ENCODE measurements around the gene TNFSF15. TPM values are rescaled to one million over a fixed set of nuclear protein-coding genes. Genes with fewer than 3 reads are reported as not detected.

TNFSF15 gene
- total and polyA plus RNA-seq, 2 of the 4 experiments (the other 2 are of a cell fraction), result 0.03 to 0.18 TPM

DNA sequence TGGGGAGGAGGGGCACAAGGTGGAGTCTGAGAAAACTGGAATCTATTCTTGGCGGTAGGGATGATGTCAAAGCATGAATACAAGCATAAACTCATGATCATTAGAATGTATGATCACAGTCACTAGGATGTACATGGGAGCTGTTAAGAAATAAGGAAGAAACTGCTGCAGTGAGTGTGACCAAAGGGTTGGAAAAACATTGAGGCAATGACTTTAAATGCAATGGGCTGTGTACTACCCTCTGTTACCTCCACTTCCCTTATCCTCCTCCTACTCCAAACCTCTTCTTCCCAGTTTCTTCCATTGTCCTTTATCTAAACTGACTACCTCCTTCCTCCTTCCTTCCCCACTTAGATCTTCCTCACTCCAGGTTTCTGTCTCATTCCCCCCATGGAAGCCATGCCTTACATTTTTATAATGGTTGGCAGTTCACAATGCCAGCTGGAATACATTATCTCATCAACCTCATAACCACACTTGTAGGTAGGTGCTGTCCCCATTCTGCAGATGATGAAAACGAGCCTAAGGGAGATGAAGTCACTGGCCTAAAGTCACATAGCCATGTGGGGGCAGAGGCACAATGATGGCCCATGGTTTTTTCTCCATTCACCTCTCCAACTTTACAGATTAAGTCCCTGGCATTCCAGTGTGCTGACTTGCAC, 21.9 kb upstream of the TNFSF15 start:
- DNase-seq, result no peak
- no peak overlapping the region for H2BK20ac ChIP-seq (ENCODE audit: low read depth, low read length)
- peaks cover 2% of the 10 kb centered on the region; the same call in 1 of the 2 replicates for H3K4me1 ChIP-seq (ENCODE audit: control insufficient read depth, insufficient read depth, low read length)
- no peak overlapping the region for H2AFZ ChIP-seq (replicated peaks; ENCODE audit: low read length, poor library complexity)
- TF ChIP-seq BHLHE40 (IDR thresholded peaks at IDR 0.05; ENCODE audit: low read depth, low read length) (no peak), CEBPB (IDR thresholded peaks at IDR 0.05; ENCODE audit: low read depth, low read length) (no peak), RFX5 (IDR thresholded peaks at IDR 0.05; ENCODE audit: low read depth, low read length) (no peak), MAFK (IDR thresholded peaks at IDR 0.05; ENCODE audit: low read depth, low read length) (no peak), SMC3 (IDR thresholded peaks at IDR 0.05; ENCODE audit: low read depth, low read length) (no peak), CHD1 (IDR thresholded peaks at IDR 0.05; ENCODE audit: low read depth, low read length) (no peak), MAZ (IDR thresholded peaks at IDR 0.05; ENCODE audit: borderline replicate concordance, low read depth, low read length) (no peak), MXI1 (IDR thresholded peaks at IDR 0.05; ENCODE audit: borderline replicate concordance, low read depth, low read length) (no peak), FOS (IDR thresholded peaks at IDR 0.05; ENCODE audit: low read depth, low read length) (no peak), POLR2A (IDR thresholded peaks at IDR 0.05; ENCODE audit: low read depth, low read length) (no peak), NFE2L2 (IDR thresholded peaks at IDR 0.05; ENCODE audit: low read depth, low read length) (no peak), RAD21 (IDR thresholded peaks at IDR 0.05; ENCODE audit: low read length) (no peak), RCOR1 (IDR thresholded peaks at IDR 0.05; ENCODE audit: insufficient replicate concordance, low read length) (no peak)
- TF ChIP-seq, protein P1, sequence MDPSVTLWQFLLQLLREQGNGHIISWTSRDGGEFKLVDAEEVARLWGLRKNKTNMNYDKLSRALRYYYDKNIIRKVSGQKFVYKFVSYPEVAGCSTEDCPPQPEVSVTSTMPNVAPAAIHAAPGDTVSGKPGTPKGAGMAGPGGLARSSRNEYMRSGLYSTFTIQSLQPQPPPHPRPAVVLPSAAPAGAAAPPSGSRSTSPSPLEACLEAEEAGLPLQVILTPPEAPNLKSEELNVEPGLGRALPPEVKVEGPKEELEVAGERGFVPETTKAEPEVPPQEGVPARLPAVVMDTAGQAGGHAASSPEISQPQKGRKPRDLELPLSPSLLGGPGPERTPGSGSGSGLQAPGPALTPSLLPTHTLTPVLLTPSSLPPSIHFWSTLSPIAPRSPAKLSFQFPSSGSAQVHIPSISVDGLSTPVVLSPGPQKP (IDR thresholded peaks at IDR 0.05; ENCODE audit: borderline replicate concordance, low read depth, low read length), result no peak
- TF ChIP-seq, protein P2, sequence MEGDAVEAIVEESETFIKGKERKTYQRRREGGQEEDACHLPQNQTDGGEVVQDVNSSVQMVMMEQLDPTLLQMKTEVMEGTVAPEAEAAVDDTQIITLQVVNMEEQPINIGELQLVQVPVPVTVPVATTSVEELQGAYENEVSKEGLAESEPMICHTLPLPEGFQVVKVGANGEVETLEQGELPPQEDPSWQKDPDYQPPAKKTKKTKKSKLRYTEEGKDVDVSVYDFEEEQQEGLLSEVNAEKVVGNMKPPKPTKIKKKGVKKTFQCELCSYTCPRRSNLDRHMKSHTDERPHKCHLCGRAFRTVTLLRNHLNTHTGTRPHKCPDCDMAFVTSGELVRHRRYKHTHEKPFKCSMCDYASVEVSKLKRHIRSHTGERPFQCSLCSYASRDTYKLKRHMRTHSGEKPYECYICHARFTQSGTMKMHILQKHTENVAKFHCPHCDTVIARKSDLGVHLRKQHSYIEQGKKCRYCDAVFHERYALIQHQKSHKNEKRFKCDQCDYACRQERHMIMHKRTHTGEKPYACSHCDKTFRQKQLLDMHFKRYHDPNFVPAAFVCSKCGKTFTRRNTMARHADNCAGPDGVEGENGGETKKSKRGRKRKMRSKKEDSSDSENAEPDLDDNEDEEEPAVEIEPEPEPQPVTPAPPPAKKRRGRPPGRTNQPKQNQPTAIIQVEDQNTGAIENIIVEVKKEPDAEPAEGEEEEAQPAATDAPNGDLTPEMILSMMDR (conservative IDR thresholded peaks at IDR 0.05; ENCODE audit: low read depth, low read length), result no peak
- TF ChIP-seq, protein P3, sequence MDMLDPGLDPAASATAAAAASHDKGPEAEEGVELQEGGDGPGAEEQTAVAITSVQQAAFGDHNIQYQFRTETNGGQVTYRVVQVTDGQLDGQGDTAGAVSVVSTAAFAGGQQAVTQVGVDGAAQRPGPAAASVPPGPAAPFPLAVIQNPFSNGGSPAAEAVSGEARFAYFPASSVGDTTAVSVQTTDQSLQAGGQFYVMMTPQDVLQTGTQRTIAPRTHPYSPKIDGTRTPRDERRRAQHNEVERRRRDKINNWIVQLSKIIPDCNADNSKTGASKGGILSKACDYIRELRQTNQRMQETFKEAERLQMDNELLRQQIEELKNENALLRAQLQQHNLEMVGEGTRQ (IDR thresholded peaks at IDR 0.05; ENCODE audit: low read depth, low read length), result no peak
- no peaks in the 10 kb centered on the region for H3K79me1 ChIP-seq (ENCODE audit: low read depth in 1 of 2, low read length in 2 of 2)
- H3K56ac ChIP-seq (ENCODE audit: extremely low read depth, insufficient read depth, low read length), result no peak overlapping the region
- dilution Hi-C loops (cut with HindIII; ENCODE audit: low sequenced_read_pairs, unreplicated experiment), result no loop called here
- no peak overlapping the region for H2BK15ac ChIP-seq (ENCODE audit: low read depth, low read length)
- no peak overlapping the region for H4K5ac ChIP-seq (ENCODE audit: low read depth, low read length)
- no peak overlapping the region for H4K91ac ChIP-seq (ENCODE audit: insufficient read depth, low read depth, low read length)
- no peak overlapping the region for H3K14ac ChIP-seq (replicated peaks; ENCODE audit: low read depth, low read length)
- in situ Hi-C loops (cut with MboI; ENCODE audit: low sequenced_read_pairs), result no loop called here
- ChIA-PET CTCF (no interaction called here), POLR2A (ENCODE audit: unreplicated experiment) (no interaction called here)
- H4K8ac ChIP-seq (ENCODE audit: low read depth in 2 of 2, low read length in 2 of 2), result no peak overlapping the region
- peaks cover 34% of the 10 kb centered on the region for H3K27me3 ChIP-seq (ENCODE audit: control insufficient read depth, insufficient read depth, low read length)
- H3K18ac ChIP-seq (ENCODE audit: low read depth, low read length), result no peak overlapping the region
- no peak overlapping the region for H2BK5ac ChIP-seq (ENCODE audit: low read depth, low read length, poor library complexity, severe bottlenecking)
- H3K9me3 ChIP-seq (ENCODE audit: control insufficient read depth, insufficient read depth, low read length), result peaks cover 3% of the 10 kb centered on the region; the same call in 1 of the 2 replicates
- WGBS, 2 experiments (ENCODE audit: extremely low coverage in 2 of 2, insufficient read length in 1 of 2), result no CpG with 5 or more reads among the region's 2 CpGs
- H3K4ac ChIP-seq (ENCODE audit: low read depth, low read length), result no peak overlapping the region
- no peak overlapping the region for H3K4me2 ChIP-seq (ENCODE audit: low read depth, low read length)
- no peak overlapping the region for H3K9ac ChIP-seq (ENCODE audit: low read depth, low read length)
- H2AK5ac ChIP-seq (ENCODE audit: low read depth, low read length), result no peak overlapping the region
- H3K9me1 ChIP-seq (ENCODE audit: insufficient read depth, low read length), result no peaks in the 10 kb centered on the region
- H3K36me3 ChIP-seq (ENCODE audit: control insufficient read depth, insufficient read depth, low read length), result no peaks in the 10 kb centered on the region
- ATAC-seq (ENCODE audit: low read depth), result no peak
- intact Hi-C loops (cut with micrococcal nuclease), result no loop called here
- no TSS peak for BruUV-seq (replicated peaks)
- H3K27ac ChIP-seq (ENCODE audit: insufficient read depth, low read length), result no peak overlapping the region
- H4K20me1 ChIP-seq (ENCODE audit: insufficient read depth, low read length), result no peaks in the 10 kb centered on the region
- no peak overlapping the region for H3K23ac ChIP-seq (ENCODE audit: low read depth, low read length)
- H2AK9ac ChIP-seq (replicated peaks; ENCODE audit: low read depth, low read length, poor library complexity), result no peak overlapping the region
- H2BK120ac ChIP-seq (ENCODE audit: low read depth, low read length), result no peak overlapping the region
- H3K4me3 ChIP-seq (ENCODE audit: insufficient read depth, low read depth, low read length), result no peak overlapping the region

Measured in IMR-90 (cell line).